H1 (cell line): ENCODE results near the gene PIGU. TPM values are rescaled to one million over a fixed set of nuclear protein-coding genes. Genes with fewer than 3 reads are reported as not detected.

Experiments
- CTCF ChIA-PET: fragments of 300-600 bp; sonication (Branson Sonifier 250); formaldehyde crosslinking; loops from one replicate; lab custom pipeline; 2021; ENCODE audit not compliant: partially characterized antibody; lab: Charles Lee
- POLR2A ChIA-PET: fragments of 300-600 bp; sonication (Branson Sonifier 250); formaldehyde crosslinking; loops from one replicate; lab custom pipeline; 2021; ENCODE audit warnings: inconsistent platforms; ENCODE audit not compliant: partially characterized antibody; lab: Charles Lee
- DNase-seq, 2 experiments: peaks; one replicate each; pipeline versions ENCODE4 v3.0.0 to v3.0.0-alpha.2; 2010 to 2022; ENCODE audit warnings: low spot score in 2 of 2, low read depth in 1 of 2, mixed read lengths in 1 of 2
- FAIRE-seq: peaks from 2 replicates; lab custom pipeline; 2011; peaks lifted over from hg19 to GRCh38; lab: Jason Lieb, UNC
- H2AFZ ChIP-seq: 2 replicates; pipeline ENCODE4 v1.8.1; 2012; ENCODE audit warnings: low read length, inconsistent platforms
- H2AK5ac ChIP-seq: 2 replicates; pipeline ENCODE4 v1.6.1; 2013; ENCODE audit warnings: low read depth, low read length
- H2BK120ac ChIP-seq: replicated peaks from 2 replicates; pipeline ENCODE3; 2013; ENCODE audit warnings: low read depth, low read length, inconsistent platforms
- H2BK12ac ChIP-seq: 2 replicates; pipeline ENCODE4 v1.6.1; 2013; ENCODE audit warnings: low read depth, low read length
- H2BK15ac ChIP-seq: 2 replicates; pipeline ENCODE4 v1.6.1; 2013; ENCODE audit warnings: low read length
- H2BK20ac ChIP-seq: 2 replicates; pipeline ENCODE4 v1.6.1; 2013; ENCODE audit warnings: low read length
- H2BK5ac ChIP-seq: 2 replicates; pipeline ENCODE4 v1.6.1; 2013; ENCODE audit warnings: low read depth, low read length
- H3K14ac ChIP-seq: 2 replicates; pipeline ENCODE4 v1.6.1; 2013; ENCODE audit warnings: inconsistent platforms; ENCODE audit not compliant: insufficient read length
- H3K18ac ChIP-seq: 2 replicates; pipeline ENCODE4 v1.6.1; 2013; ENCODE audit warnings: low read length; ENCODE audit errors: extremely low read depth
- H3K23ac ChIP-seq: 2 replicates; pipeline ENCODE4 v1.6.1; 2013; ENCODE audit warnings: inconsistent platforms; ENCODE audit not compliant: insufficient read length
- H3K23me2 ChIP-seq: 2 replicates; pipeline ENCODE4 v1.6.1; 2013; ENCODE audit warnings: low read depth, low read length
- H3K27ac ChIP-seq: 2 replicates; pipeline ENCODE4 v1.6.1; 2011; ENCODE audit warnings: low read depth, low read length, inconsistent platforms
- H3K27me3 ChIP-seq, 4 experiments: replicated peaks in 1 of 4; 1 replicate in 1 of 4; 2 replicates in 3 of 4; pipeline versions ENCODE4 v1.6.1 to v1.8.1; 2011 to 2013; ENCODE audit warnings: low read length in 3 of 4, mild to moderate bottlenecking in 3 of 4, inconsistent platforms in 2 of 4, mixed read lengths in 2 of 4, moderate library complexity in 1 of 4; ENCODE audit not compliant: control insufficient read depth in 3 of 4, insufficient read depth in 3 of 4; ENCODE audit errors: extremely low read depth in 1 of 4
- H3K36me3 ChIP-seq, 4 experiments: 2 replicates each; pipeline versions ENCODE4 v1.6.1 to v1.8.1; 2011 to 2013; ENCODE audit warnings: mild to moderate bottlenecking in 4 of 4, low read length in 3 of 4, moderate library complexity in 2 of 4, control low read depth in 1 of 4, inconsistent platforms in 1 of 4; ENCODE audit not compliant: insufficient read depth in 4 of 4, control insufficient read depth in 2 of 4
- H3K4ac ChIP-seq: replicated peaks from 2 replicates; pipeline ENCODE3; 2013; ENCODE audit warnings: low read length, low read depth, mixed read lengths, inconsistent platforms; ENCODE audit not compliant: insufficient read length
- H3K4me1 ChIP-seq, 4 experiments: replicated peaks in 1 of 4; 1 replicate in 1 of 4; 2 replicates in 3 of 4; pipeline versions ENCODE4 v1.6.1 to v1.8.1; 2011 to 2013; ENCODE audit warnings: low read length in 3 of 4, inconsistent platforms in 2 of 4, mixed read lengths in 1 of 4; ENCODE audit not compliant: insufficient read depth in 4 of 4, control insufficient read depth in 3 of 4
- H3K4me2 ChIP-seq, 2 experiments: 2 replicates each; pipeline versions ENCODE4 v1.6.1 to v1.8.1; 2011 to 2013; ENCODE audit warnings: low read depth in 2 of 2, low read length in 2 of 2, control low read depth in 1 of 2, inconsistent platforms in 1 of 2, mild to moderate bottlenecking in 1 of 2; ENCODE audit not compliant: insufficient read depth in 1 of 2
- H3K4me3 ChIP-seq, 4 experiments: fragments of 200-600, 300-600 bp in 1 of 4; sonication (generic), shearing (Covaris generic), sonication (Bioruptor Twin) in 1 of 4; 2 replicates each; pipeline versions ENCODE4 v1.5.1 to v1.8.1; 2011 to 2016; ENCODE audit warnings: low read length in 4 of 4, low read depth in 3 of 4, control low read depth in 2 of 4, inconsistent platforms in 2 of 4, mild to moderate bottlenecking in 2 of 4, mixed read lengths in 1 of 4, moderate library complexity in 1 of 4; ENCODE audit not compliant: insufficient read depth in 2 of 4; ENCODE audit errors: extremely low read depth in 1 of 4
- H3K56ac ChIP-seq: replicated peaks from 2 replicates; pipeline ENCODE3; 2013; ENCODE audit warnings: low read depth, mild to moderate bottlenecking, mixed read lengths, low read length, inconsistent platforms; ENCODE audit not compliant: insufficient read length
- H3K79me1 ChIP-seq: 2 replicates; pipeline ENCODE4 v1.6.1; 2013; ENCODE audit warnings: low read depth, low read length, control low read depth
- H3K79me2 ChIP-seq, 2 experiments: 2 replicates each; pipeline versions ENCODE4 v1.6.1 to v1.8.1; 2012 to 2013; ENCODE audit warnings: low read length in 2 of 2, mild to moderate bottlenecking in 2 of 2, inconsistent platforms in 1 of 2; ENCODE audit not compliant: insufficient read depth in 2 of 2, control insufficient read depth in 1 of 2
- H3K9ac ChIP-seq, 4 experiments: replicated peaks in 1 of 4; 1 replicate in 1 of 4; 2 replicates in 3 of 4; pipeline versions ENCODE4 v1.6.1 to v1.8.1; 2011 to 2013; ENCODE audit warnings: low read depth in 3 of 4, low read length in 3 of 4, control low read depth in 2 of 4, mild to moderate bottlenecking in 2 of 4, moderate library complexity in 2 of 4, inconsistent platforms in 1 of 4; ENCODE audit errors: extremely low read depth in 1 of 4
- H3K9me3 ChIP-seq, 2 experiments: 2 replicates each; pipeline versions ENCODE4 v1.6.1 to v1.8.1; 2012 to 2013; ENCODE audit warnings: mild to moderate bottlenecking in 2 of 2, moderate library complexity in 2 of 2, control low read depth in 1 of 2, inconsistent platforms in 1 of 2, low read depth in 1 of 2, low read length in 1 of 2, mixed read lengths in 1 of 2; ENCODE audit not compliant: insufficient read depth in 2 of 2
- H4K20me1 ChIP-seq, 2 experiments: replicated peaks in 1 of 2; 2 replicates each; pipeline versions ENCODE3 to v1.8.1; 2011 to 2013; ENCODE audit warnings: inconsistent platforms in 2 of 2, low read length in 2 of 2, mild to moderate bottlenecking in 1 of 2; ENCODE audit not compliant: insufficient read depth in 2 of 2, control insufficient read depth in 1 of 2
- H4K5ac ChIP-seq: 2 replicates; pipeline ENCODE4 v1.6.1; 2013; ENCODE audit warnings: low read length, low read depth, mixed read lengths, inconsistent platforms; ENCODE audit not compliant: insufficient read length
- H4K8ac ChIP-seq: 2 replicates; pipeline ENCODE4 v1.8.0; 2013; ENCODE audit warnings: mild to moderate bottlenecking, moderate library complexity, low read length, inconsistent platforms; ENCODE audit not compliant: insufficient read depth; ENCODE audit errors: extremely low read depth
- H4K91ac ChIP-seq: replicated peaks from 2 replicates; pipeline ENCODE3; 2013; ENCODE audit warnings: low read length, mixed read lengths, inconsistent platforms; ENCODE audit not compliant: insufficient read length
- BACH1 ChIP-seq: IDR thresholded peaks from 2 replicates; pipeline ENCODE4 v1.6.1; 2012; ENCODE audit warnings: low read length, improper control_type of control experiment
- CBX5 ChIP-seq: fragments of 300-800, 300-1000 bp; sonication (generic); IDR thresholded peaks from 2 replicates; pipeline ENCODE4 v1.7.1; 2016; ENCODE audit warnings: antibody characterized with exemption, low read length, low read depth
- KDM5A ChIP-seq: fragments of 200-600 bp; IDR thresholded peaks from 2 replicates; pipeline ENCODE4 v1.7.1; 2012; ENCODE audit warnings: mild to moderate bottlenecking, low read length, inconsistent platforms, mixed read lengths
- RAD21 ChIP-seq, 2 experiments: IDR thresholded peaks in 1 of 2; conservative IDR thresholded peaks in 1 of 2; 2 replicates each; pipeline ENCODE4 v1.6.1; 2011; ENCODE audit warnings: low read depth in 2 of 2, low read length in 2 of 2, improper control_type of control experiment in 1 of 2, inconsistent platforms in 1 of 2, mild to moderate bottlenecking in 1 of 2, moderate library complexity in 1 of 2
- SP2 ChIP-seq: IDR thresholded peaks from 2 replicates; pipeline ENCODE4 v1.6.1; 2012; ENCODE audit warnings: mild to moderate bottlenecking, low read length, inconsistent platforms
- SP4 ChIP-seq: IDR thresholded peaks from 2 replicates; pipeline ENCODE4 v1.6.1; 2012; ENCODE audit warnings: low read length, inconsistent platforms
- TCF12 ChIP-seq: IDR thresholded peaks from 2 replicates; pipeline ENCODE4 v1.6.1; 2011; ENCODE audit warnings: low read depth, mild to moderate bottlenecking, low read length
- WGBS, 2 experiments: shearing (Covaris generic) in 1 of 2; methylation state at CpG; one replicate each; pipeline versions ENCODE4 v1.1.6 to v1.1.7; 2013 to 2015; ENCODE audit warnings: low lambda C conversion rate in 2 of 2, mixed read lengths in 2 of 2, inconsistent platforms in 1 of 2, low coverage in 1 of 2, missing lambda C conversion rate in 1 of 2; ENCODE audit not compliant: insufficient replicate concordance in 2 of 2, insufficient coverage in 1 of 2, insufficient read length in 1 of 2; ENCODE audit errors: extremely low coverage in 1 of 2, missing lambda C conversion rate in 1 of 2; 5-methylcytosine and 5-hydroxymethylcytosine counted together
- polyA plus RNA-seq, 7 experiments: library from polyadenylated mRNA; depleted of rRNA in 3 of 7; stranded (reverse) in 5 of 7; unstranded in 2 of 7; fragments of >200 nt in 5 of 7; fragments of 200-250 nt in 2 of 7; gene quantifications; 1 replicate in 5 of 7; 2 replicates in 1 of 7; 4 replicates in 1 of 7; pipeline versions ENCODE4 v1.2.1 to v1.2.3, GENCODE V29; 2011 to 2013; ENCODE audit warnings: missing spikeins in 2 of 7, mixed read lengths in 2 of 7
- total RNA-seq: library from RNA; stranded (reverse); fragmentation: NEBNext Ultra II Directional; extraction: Animal tissue kit (Norgen Biotek cat#: 25700); gene quantifications from 2 replicates; pipeline ENCODE4 v1.2.1, GENCODE V29; 2021
- TF ChIP-seq, protein P1 (sequence below): IDR thresholded peaks from 2 replicates; pipeline ENCODE4 v1.6.1; 2011; ENCODE audit warnings: low read depth, mild to moderate bottlenecking, low read length; ENCODE audit not compliant: insufficient read depth
- TF ChIP-seq, protein P2 (sequence below): IDR thresholded peaks from 2 replicates; pipeline ENCODE4 v1.6.1; 2012; ENCODE audit warnings: inconsistent platforms

The PIGU gene
- total and polyA plus RNA-seq, 2 of the 8 experiments (the other 6 are each of a cell fraction or from before 2014, with no cell fraction given) = 28.3 to 117 TPM

- H3K23ac ChIP-seq = no peak within 1 kb of the TSS
- H4K91ac ChIP-seq = peak within 1 kb of the TSS; percentile 66
- H3K18ac ChIP-seq = peak within 1 kb of the TSS; percentile 96
- POLR2A ChIA-PET = interaction anchor here (0.5 to 3.3 kb wide), 17 partner anchors 11 to 404 kb away, joined by 3 to 15 read pairs (median 4); partner anchors contain the start of genes AHCY, EIF2S2, ITCH and TP53INP2
- peaks cover 4 to 5% of the 10 kb centered on the region in 2 experiments for H4K20me1 ChIP-seq
- H3K36me3 ChIP-seq = no peaks in the 10 kb centered on the region; a peak in 1 of 8 replicates
- peak; percentile 79 to 99 for DNase-seq
- H4K5ac ChIP-seq = peak within 1 kb of the TSS; percentile 86
- no peak for FAIRE-seq
- peak within 1 kb of the TSS; percentile 74 for H3K27ac ChIP-seq
- H2BK120ac ChIP-seq = no peak within 1 kb of the TSS
- peak within 1 kb of the TSS; percentile 80 for H3K56ac ChIP-seq
- peak within 1 kb of the TSS; percentile 99 for H4K8ac ChIP-seq
- 0 out of 2 replicates have a peak within 1 kb of the TSS, but pooled peaks have one; percentile 30 for H2AK5ac ChIP-seq
- no peaks in the 10 kb centered on the region for H3K9me3 ChIP-seq
- peak within 1 kb of the TSS; percentile 77 to 81 for H3K4me2 ChIP-seq
- peak within 1 kb of the TSS; percentile 94 for H2AFZ ChIP-seq
- peaks cover 0 to 3% (median 3%) of the 10 kb centered on the region in 4 experiments; a peak in 3 of 7 replicates for H3K4me1 ChIP-seq
- H3K4me3 ChIP-seq = peak within 1 kb of the TSS; percentile 77 to 87 (median 82)
- peaks cover 0 to 46% of the 10 kb centered on the region in 2 experiments; a peak in 3 of 4 replicates for H3K79me2 ChIP-seq
- peaks cover 10% of the 10 kb centered on the region for H3K23me2 ChIP-seq
- H2BK5ac ChIP-seq = peak within 1 kb of the TSS; percentile 79
- no peaks in the 10 kb centered on the region for H3K79me1 ChIP-seq
- no peaks in the 10 kb centered on the region for H3K27me3 ChIP-seq
- H3K14ac ChIP-seq = no peak within 1 kb of the TSS
- CTCF ChIA-PET = interaction anchor here (0.9 to 4.7 kb wide), 5 partner anchors 20 to 327 kb away, joined by 3 to 25 read pairs (median 5); no protein-coding TSS in a partner anchor
- H2BK12ac ChIP-seq = no peak within 1 kb of the TSS; the same call in 1 of the 2 replicates
- H3K4ac ChIP-seq = peak within 1 kb of the TSS; percentile 21
- no peak within 1 kb of the TSS for H2BK15ac ChIP-seq
- H3K9ac ChIP-seq = peak within 1 kb of the TSS; percentile 76 to 89 (median 82)
- WGBS, 2 experiments = 2% methylated on average over 56 of the region's 59 CpGs; no CpG with 5 or more reads in 1 of the 2 experiments
- no peak within 1 kb of the TSS for H2BK20ac ChIP-seq
- no peak for TF ChIP-seq CBX5
- no peak for TF ChIP-seq KDM5A
- TF ChIP-seq SP4 = 0 out of 2 replicates have a peak, but pooled peaks have one; percentile 18
- no peak for TF ChIP-seq RAD21 (IDR thresholded peaks at IDR 0.05 in 1 of 2, conservative IDR thresholded peaks at IDR 0.05 in 1 of 2; ENCODE audit: low read depth in 2 of 2, low read length in 2 of 2)
- TF ChIP-seq BACH1 = no peak
- TF ChIP-seq, protein P1, sequence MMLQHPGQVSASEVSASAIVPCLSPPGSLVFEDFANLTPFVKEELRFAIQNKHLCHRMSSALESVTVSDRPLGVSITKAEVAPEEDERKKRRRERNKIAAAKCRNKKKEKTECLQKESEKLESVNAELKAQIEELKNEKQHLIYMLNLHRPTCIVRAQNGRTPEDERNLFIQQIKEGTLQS = no peak
- TF ChIP-seq, protein P2, sequence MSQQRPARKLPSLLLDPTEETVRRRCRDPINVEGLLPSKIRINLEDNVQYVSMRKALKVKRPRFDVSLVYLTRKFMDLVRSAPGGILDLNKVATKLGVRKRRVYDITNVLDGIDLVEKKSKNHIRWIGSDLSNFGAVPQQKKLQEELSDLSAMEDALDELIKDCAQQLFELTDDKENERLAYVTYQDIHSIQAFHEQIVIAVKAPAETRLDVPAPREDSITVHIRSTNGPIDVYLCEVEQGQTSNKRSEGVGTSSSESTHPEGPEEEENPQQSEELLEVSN = no peak
- TF ChIP-seq TCF12 = no peak
- peak; percentile 56; the same call in 1 of the 2 replicates for TF ChIP-seq SP2
Measured at GRCh38 chr20:34516247-34517113, 160.4 kb downstream of the PIGU start, which contains the start of gene DYNLRB1. Gene DYNLRB1 (plus strand): TSS chr20:34516422. CDS start chr20:34516459, 37 bp downstream.
